Astrocyte (in vitro differentiated cells and primary cell): ENCODE measurements around the gene MTMR6. TPM values are rescaled to one million over a fixed set of nuclear protein-coding genes. Genes with fewer than 3 reads are reported as not detected.

ENCODE experiments used
- DNase-seq: peaks from one replicate; pipeline ENCODE4 v3.0.0-alpha.2; 2010; ENCODE audit warnings: low read depth
- FAIRE-seq: peaks from 2 replicates; lab custom pipeline; 2011; peaks lifted over from hg19 to GRCh38; lab: Jason Lieb, UNC
- H2AFZ ChIP-seq: 2 replicates; pipeline ENCODE4 v1.6.0; 2012; ENCODE audit warnings: low read depth, low read length, inconsistent platforms
- H3K27ac ChIP-seq: 2 replicates; pipeline ENCODE4 v1.5.1; 2011; ENCODE audit warnings: low read depth, low read length, inconsistent platforms
- H3K27me3 ChIP-seq: 2 replicates; pipeline ENCODE4 v1.6.0; 2011; ENCODE audit warnings: low read length, inconsistent platforms; ENCODE audit not compliant: insufficient read depth
- H3K36me3 ChIP-seq: 2 replicates; pipeline ENCODE4 v1.5.1; 2011; ENCODE audit warnings: low read length, inconsistent platforms; ENCODE audit not compliant: insufficient read depth
- H3K4me1 ChIP-seq: 2 replicates; pipeline ENCODE4 v1.5.1; 2011; ENCODE audit warnings: low read length, inconsistent platforms; ENCODE audit not compliant: insufficient read depth
- H3K4me2 ChIP-seq: 2 replicates; pipeline ENCODE4 v1.6.0; 2012; ENCODE audit warnings: low read length, inconsistent platforms
- H3K4me3 ChIP-seq: 2 replicates; pipeline ENCODE4 v1.5.1; 2011; ENCODE audit warnings: low read depth, mild to moderate bottlenecking, low read length, inconsistent platforms; ENCODE audit not compliant: insufficient read depth
- H3K79me2 ChIP-seq: 2 replicates; pipeline ENCODE4 v1.6.0; 2012; ENCODE audit warnings: mild to moderate bottlenecking, low read length, inconsistent platforms; ENCODE audit not compliant: insufficient read depth
- H3K9ac ChIP-seq: 2 replicates; pipeline ENCODE4 v1.6.0; 2012; ENCODE audit warnings: mild to moderate bottlenecking, low read length, inconsistent platforms
- H3K9me3 ChIP-seq: 2 replicates; pipeline ENCODE4 v1.5.1; 2012; ENCODE audit warnings: low read depth, mild to moderate bottlenecking, low read length, inconsistent platforms; ENCODE audit not compliant: insufficient read depth
- H4K20me1 ChIP-seq: 2 replicates; pipeline ENCODE4 v1.6.0; 2012; ENCODE audit warnings: low read length, inconsistent platforms; ENCODE audit not compliant: insufficient read depth
- H3K27ac Mint-ChIP-seq: one replicate; pipeline ENCODE4 v1.8.0; 2021; ENCODE audit warnings: mild to moderate bottlenecking, mixed read lengths; ENCODE audit not compliant: unreplicated experiment
- H3K27me3 Mint-ChIP-seq: one replicate; pipeline ENCODE4 v1.8.0; 2021; ENCODE audit warnings: low read depth, mixed read lengths; ENCODE audit not compliant: unreplicated experiment
- H3K36me3 Mint-ChIP-seq: one replicate; pipeline ENCODE4 v1.8.0; 2021; ENCODE audit warnings: low read depth, mixed read lengths; ENCODE audit not compliant: unreplicated experiment
- H3K4me1 Mint-ChIP-seq: one replicate; pipeline ENCODE4 v1.8.0; 2021; ENCODE audit warnings: low read depth, mixed read lengths; ENCODE audit not compliant: unreplicated experiment
- H3K4me3 Mint-ChIP-seq: one replicate; pipeline ENCODE4 v1.8.0; 2021; ENCODE audit warnings: mild to moderate bottlenecking, moderate library complexity, mixed read lengths; ENCODE audit not compliant: unreplicated experiment
- H3K9me3 Mint-ChIP-seq: one replicate; pipeline ENCODE4 v1.8.0; 2021; ENCODE audit warnings: mild to moderate bottlenecking, mixed read lengths; ENCODE audit not compliant: unreplicated experiment
- CTCF ChIP-seq: IDR thresholded peaks from 2 replicates; pipeline ENCODE4 v1.5.1; 2011; ENCODE audit warnings: low read depth, mild to moderate bottlenecking, inconsistent platforms, low read length, moderate library complexity; ENCODE audit not compliant: insufficient read depth
- EZH2 ChIP-seq: IDR thresholded peaks from 2 replicates; pipeline ENCODE4 v1.6.1; 2012; ENCODE audit warnings: mild to moderate bottlenecking, low read length, inconsistent platforms; ENCODE audit not compliant: insufficient read depth
- total RNA-seq: library from RNA; stranded (reverse); gene quantifications from 2 replicates; pipeline ENCODE4 v1.2.1, GENCODE V29; 2021

Gene MTMR6
- total RNA-seq, 1 donor from 2014 or later: 18.5 TPM

GRCh38 chr13:25248071-25248470 lies 39.2 kb downstream of the MTMR6 start:
- Histone ChIP-seq H3K4me1 (no peaks in the 10 kb centered on the region), H3K27me3 (no peaks in the 10 kb centered on the region), H3K79me2 (no peaks in the 10 kb centered on the region), H3K36me3 (peaks cover 10% of the 10 kb centered on the region), H3K4me2 (no peak overlapping the region), H3K9me3 (no peaks in the 10 kb centered on the region), H4K20me1 (no peaks in the 10 kb centered on the region), H3K4me3 (no peak overlapping the region), H3K27ac (no peak overlapping the region), H3K9ac (no peak overlapping the region), H2AFZ (no peak overlapping the region)
- Mint-ChIP-seq H3K36me3 (peaks cover 7% of the 10 kb centered on the region), H3K4me3 (no peak overlapping the region), H3K27ac (no peak overlapping the region), H3K4me1 (no peaks in the 10 kb centered on the region), H3K9me3 (no peaks in the 10 kb centered on the region), H3K27me3 (no peaks in the 10 kb centered on the region)
- FAIRE-seq (no peak), DNase-seq (no peak)
- TF ChIP-seq EZH2 (no peak), CTCF (no peak)

GRCh38 chr13:25247360-25247759 lies 39.9 kb downstream of the MTMR6 start:
- no peak overlapping the region for H3K4me2 ChIP-seq
- no peak overlapping the region for H3K9ac ChIP-seq
- H3K9me3 ChIP-seq: no peaks in the 10 kb centered on the region
- no peaks in the 10 kb centered on the region for H4K20me1 ChIP-seq
- no peaks in the 10 kb centered on the region for H3K4me1 Mint-ChIP-seq
- H3K27ac Mint-ChIP-seq: no peak overlapping the region
- H3K27ac ChIP-seq: no peak overlapping the region
- H3K27me3 Mint-ChIP-seq: no peaks in the 10 kb centered on the region
- peaks cover 7% of the 10 kb centered on the region for H3K36me3 Mint-ChIP-seq
- no peaks in the 10 kb centered on the region for H3K27me3 ChIP-seq
- no peak overlapping the region for H2AFZ ChIP-seq
- no peak overlapping the region for H3K4me3 Mint-ChIP-seq
- no peaks in the 10 kb centered on the region for H3K4me1 ChIP-seq
- peaks cover 10% of the 10 kb centered on the region for H3K36me3 ChIP-seq
- no peaks in the 10 kb centered on the region for H3K79me2 ChIP-seq
- FAIRE-seq (no peak), DNase-seq (no peak)
- H3K4me3 ChIP-seq: no peak overlapping the region
- H3K9me3 Mint-ChIP-seq: no peaks in the 10 kb centered on the region
- TF ChIP-seq CTCF (no peak), EZH2 (no peak)

- Histone ChIP-seq H3K4me3 (no peak overlapping the region), H3K36me3 (no peaks in the 10 kb centered on the region), H3K27me3 (no peaks in the 10 kb centered on the region), H3K4me2 (no peak overlapping the region), H3K9ac (no peak overlapping the region), H4K20me1 (no peaks in the 10 kb centered on the region), H2AFZ (no peak overlapping the region), H3K27ac (no peak overlapping the region), H3K9me3 (no peaks in the 10 kb centered on the region), H3K79me2 (no peaks in the 10 kb centered on the region), H3K4me1 (no peaks in the 10 kb centered on the region)
- Mint-ChIP-seq H3K4me1 (no peaks in the 10 kb centered on the region), H3K27ac (no peak overlapping the region), H3K4me3 (no peak overlapping the region), H3K36me3 (peaks cover 4% of the 10 kb centered on the region), H3K9me3 (no peaks in the 10 kb centered on the region), H3K27me3 (no peaks in the 10 kb centered on the region)
- no peak for DNase-seq
- no peak for FAIRE-seq
- TF ChIP-seq CTCF (no peak), EZH2 (no peak)
Observed at GRCh38 chr13:25244123-25244522, 43.2 kb downstream of the MTMR6 start.
